ENCODE measurements around the gene RADIL.

GRCh38 chr7:4845740-4846142 lies 37.8 kb downstream of the RADIL start:
- TF ChIP-seq CTCF (IDR thresholded peaks at IDR 0.05; ENCODE audit: low read depth, low read length, poor library complexity, severe bottlenecking): peak; percentile 12
- TF ChIP-seq EZH2phosphoT487 (IDR thresholded peaks at IDR 0.05; ENCODE audit: borderline replicate concordance, low read length): no peak
